ENCODE measurements around the gene RBMS3.

- TF ChIP-seq POLR2A (IDR thresholded peaks at IDR 0.05; ENCODE audit: low read length), result no peak
- TF ChIP-seq GATA1 (IDR thresholded peaks at IDR 0.05; ENCODE audit: low read depth, low read length), result no peak
Measured at GRCh38 chr3:29463304-29463703, 182.4 kb downstream of the RBMS3 start.

Data from erythroblast (primary cell).